Activated naive CD4-positive, alpha-beta T cell treated with anti-CD3 and anti-CD28 coated beads, Interleukin-2, amount 50 U/mL, for 72 hours (primary cell): Measurements from ENCODE around the gene CLASP1. TPM values are rescaled to one million over a fixed set of nuclear protein-coding genes. Genes with fewer than 3 reads are reported as not detected.

ENCODE experiments used
- ATAC-seq, 2 donors: fragments of 150-1000 bp; cut with Tn5 transposase; 2 replicates each; pipeline ENCODE4 v1.10.0; 2021; ENCODE audit warnings: mild to moderate bottlenecking in 2 of 2, moderate library complexity in 2 of 2
- DNase-seq, 2 donors: peaks; one replicate each; pipeline ENCODE4 v3.0.0; 2021 to 2022; ENCODE audit warnings: low spot score in 2 of 2
- H3K27ac Mint-ChIP-seq, 2 donors: one replicate each; pipeline ENCODE4 v1.8.0; 2022; ENCODE audit warnings: mild to moderate bottlenecking in 2 of 2, mixed read lengths in 2 of 2
- H3K36me3 Mint-ChIP-seq, 2 donors: one replicate each; pipeline ENCODE4 v1.8.0; 2022; ENCODE audit warnings: mixed read lengths in 2 of 2
- H3K9me3 Mint-ChIP-seq, 2 donors: one replicate each; pipeline ENCODE4 v1.8.0; 2022; ENCODE audit warnings: mixed read lengths in 2 of 2
- total RNA-seq, 2 donors: library from RNA; stranded (reverse); gene quantifications; one replicate each; pipeline ENCODE4 v1.2.3, GENCODE V29; 2022

CLASP1 gene
- total RNA-seq, 2 donors from 2014 or later: 82.3 to 98.6 TPM

DNA sequence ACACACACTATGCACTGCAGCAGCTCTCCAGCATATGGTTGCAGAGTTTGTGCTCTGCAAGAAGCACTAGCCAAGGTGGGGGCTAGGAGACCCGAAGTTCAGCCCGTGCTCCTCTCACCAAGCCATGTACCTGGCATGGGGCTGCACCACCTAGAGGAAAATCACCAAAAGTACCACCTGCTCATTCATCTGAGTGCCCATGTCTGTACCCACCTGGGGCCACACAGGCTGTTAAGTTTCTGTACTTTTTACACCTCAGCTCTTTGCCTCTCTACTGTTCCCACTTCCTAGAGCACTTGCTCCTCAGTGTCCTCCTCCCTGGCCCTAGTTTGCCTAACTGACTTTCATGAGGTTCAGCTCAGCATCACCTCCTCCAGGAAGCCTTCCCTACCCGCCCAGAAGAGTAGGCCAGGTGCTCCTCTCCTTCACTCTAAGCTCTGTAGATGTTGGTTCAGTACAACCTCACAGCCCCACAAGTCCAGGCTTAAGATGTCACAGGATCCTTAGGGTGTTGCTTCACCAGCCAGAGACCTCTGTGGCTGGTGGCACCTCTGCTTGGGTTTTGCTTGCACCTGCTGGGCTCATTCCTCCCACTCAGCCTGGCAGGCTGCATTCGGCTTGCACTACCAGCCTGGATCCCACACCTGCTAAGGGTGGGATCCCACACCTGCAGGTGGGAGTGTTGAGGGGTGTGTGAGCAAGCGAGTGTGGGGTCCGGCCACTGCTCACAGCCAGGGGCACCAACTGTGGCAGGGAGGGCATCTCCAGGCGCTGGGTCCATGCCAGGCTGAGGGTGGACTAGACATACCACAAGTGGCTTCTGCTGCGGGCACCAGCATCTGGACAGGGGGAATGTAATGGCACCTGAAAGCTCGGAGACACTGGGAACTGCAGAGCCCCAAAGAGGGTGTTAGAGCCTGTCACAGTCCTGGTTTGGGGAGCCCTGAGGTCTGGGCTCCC is 354.1 kb downstream of the CLASP1 start:
- Mint-ChIP-seq H3K36me3 (no peaks in the 10 kb centered on the region), H3K27ac (no peak overlapping the region), H3K9me3 (no peaks in the 10 kb centered on the region)
- ATAC-seq: no peak
- DNase-seq: no peak

DNA sequence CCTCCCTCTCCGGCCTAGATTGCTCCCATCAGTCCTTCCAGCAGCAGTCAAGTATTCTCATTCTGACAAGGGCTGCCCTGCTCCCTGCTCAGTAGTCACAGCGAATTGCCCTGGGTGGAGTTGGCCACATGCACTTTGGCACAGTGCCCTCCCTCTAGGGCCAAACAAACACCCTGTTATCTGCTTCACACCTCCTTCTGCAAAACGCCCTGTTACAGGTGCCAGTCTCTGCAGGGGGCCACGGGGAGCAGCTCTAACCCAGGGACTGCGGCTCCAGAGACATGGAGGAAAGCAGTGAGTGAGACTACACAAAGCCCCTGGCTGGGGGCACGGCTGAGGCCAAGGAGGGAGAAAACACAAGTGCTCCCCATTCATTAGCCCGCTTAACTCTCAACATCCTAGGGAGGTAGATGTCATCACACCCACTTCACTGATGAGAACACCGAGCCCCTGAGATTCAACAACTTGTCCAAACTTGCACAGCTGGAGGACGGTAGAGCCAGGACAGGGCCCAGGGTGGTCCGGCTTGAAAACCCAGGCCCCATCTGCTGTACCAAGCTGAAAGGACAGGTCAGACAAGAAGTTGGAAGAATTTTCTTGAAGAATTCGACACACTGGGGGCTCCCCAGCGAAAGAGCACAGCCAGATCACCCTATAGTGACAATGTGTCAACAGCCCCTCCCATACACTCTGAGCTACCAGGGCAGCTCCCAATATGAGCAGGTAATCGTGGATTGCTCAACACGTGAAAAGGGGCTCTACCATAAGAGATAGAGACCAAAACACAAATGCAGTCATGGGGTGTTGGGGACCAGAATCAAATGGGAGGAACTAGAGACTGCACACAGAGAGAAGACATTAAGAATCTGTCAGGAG is 355.6 kb downstream of the CLASP1 start:
- Mint-ChIP-seq H3K27ac (peak overlapping the region in 1 of 2 donors; percentile 15), H3K36me3 (no peaks in the 10 kb centered on the region), H3K9me3 (no peaks in the 10 kb centered on the region)
- DNase-seq (no peak), ATAC-seq (no peak)

DNA sequence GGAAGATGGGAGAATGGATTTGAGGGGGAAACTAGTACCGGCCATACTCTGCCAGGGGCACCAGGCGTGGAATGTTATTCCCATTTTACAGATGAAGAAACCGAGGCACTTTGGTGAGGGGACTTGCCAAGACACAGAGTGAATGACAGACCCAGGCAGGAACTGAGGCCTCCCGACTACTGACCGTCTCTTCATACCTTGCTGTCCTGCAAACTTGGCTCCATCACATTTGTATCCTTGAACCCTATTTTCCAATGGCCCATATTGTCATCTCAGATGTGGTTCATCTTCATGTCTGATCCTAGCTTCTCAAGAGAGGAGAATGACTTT is 358.0 kb downstream of the CLASP1 start:
- no peaks in the 10 kb centered on the region for H3K9me3 Mint-ChIP-seq
- H3K27ac Mint-ChIP-seq: no peak overlapping the region
- DNase-seq (no peak), ATAC-seq (no peak)
- no peaks in the 10 kb centered on the region for H3K36me3 Mint-ChIP-seq

DNA sequence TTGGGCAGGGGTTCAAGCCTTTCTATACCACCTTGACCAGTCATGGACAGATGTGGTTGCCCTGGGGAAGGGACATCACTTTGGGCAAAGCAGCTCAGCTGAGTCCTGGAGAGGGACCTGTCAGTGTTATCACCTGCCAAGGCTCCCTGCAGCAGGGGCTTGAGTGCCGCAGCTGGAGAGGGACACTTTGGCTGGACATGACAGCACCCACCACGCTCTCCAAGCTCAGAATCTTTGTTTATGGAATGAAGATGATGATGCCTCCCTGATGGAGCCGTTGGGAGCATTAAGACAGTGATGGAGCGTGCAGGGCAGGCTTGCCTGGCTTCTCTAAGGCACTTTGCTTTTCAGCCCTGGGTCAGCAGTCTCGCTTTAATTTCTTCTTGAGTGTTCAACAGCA is 360.0 kb downstream of the CLASP1 start:
- DNase-seq (no peak), ATAC-seq (no peak)
- Mint-ChIP-seq H3K36me3 (peaks cover 0 to under 1% of the 10 kb centered on the region in 2 donors), H3K27ac (no peak overlapping the region), H3K9me3 (no peaks in the 10 kb centered on the region)

DNA sequence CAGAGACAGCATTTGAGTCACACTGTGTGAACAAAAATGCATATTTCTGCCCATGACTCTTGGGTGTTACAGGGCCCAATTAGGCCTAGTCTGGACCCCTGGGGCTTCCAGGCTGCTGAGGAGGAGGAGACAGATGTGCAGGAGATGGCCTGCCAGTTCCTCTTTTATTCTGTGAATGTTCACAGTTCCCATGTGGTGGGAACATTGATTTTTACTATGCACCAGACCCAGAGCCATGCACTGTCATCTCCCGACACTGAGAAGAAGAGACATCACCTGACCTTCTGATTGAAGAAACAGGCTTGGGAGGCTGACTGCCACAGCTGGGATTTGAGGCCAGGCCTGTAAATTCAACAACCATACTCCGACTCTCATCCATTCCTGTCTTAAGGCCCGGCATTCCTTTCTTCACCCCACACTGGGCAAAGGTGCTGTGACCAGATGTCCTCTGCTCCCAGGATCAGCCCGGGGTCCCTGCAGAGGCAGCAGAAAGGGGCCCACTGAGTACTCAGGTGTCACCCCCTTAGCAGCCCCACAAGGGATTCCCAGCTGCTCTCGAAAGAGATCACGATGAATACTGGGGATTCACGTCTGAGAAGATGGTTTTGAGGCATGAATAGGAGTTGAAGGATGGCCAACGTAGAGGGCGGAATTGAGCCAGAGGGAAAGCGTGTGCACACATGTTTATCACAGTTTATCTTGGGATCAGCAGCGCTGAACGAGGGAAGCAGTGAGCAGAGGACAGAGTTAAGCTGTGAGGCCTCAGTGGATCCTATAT is 360.6 kb downstream of the CLASP1 start:
- Mint-ChIP-seq H3K9me3 (no peaks in the 10 kb centered on the region), H3K36me3 (peaks cover 0 to 6% of the 10 kb centered on the region in 2 donors), H3K27ac (no peak overlapping the region)
- no peak for ATAC-seq
- DNase-seq: no peak

DNA sequence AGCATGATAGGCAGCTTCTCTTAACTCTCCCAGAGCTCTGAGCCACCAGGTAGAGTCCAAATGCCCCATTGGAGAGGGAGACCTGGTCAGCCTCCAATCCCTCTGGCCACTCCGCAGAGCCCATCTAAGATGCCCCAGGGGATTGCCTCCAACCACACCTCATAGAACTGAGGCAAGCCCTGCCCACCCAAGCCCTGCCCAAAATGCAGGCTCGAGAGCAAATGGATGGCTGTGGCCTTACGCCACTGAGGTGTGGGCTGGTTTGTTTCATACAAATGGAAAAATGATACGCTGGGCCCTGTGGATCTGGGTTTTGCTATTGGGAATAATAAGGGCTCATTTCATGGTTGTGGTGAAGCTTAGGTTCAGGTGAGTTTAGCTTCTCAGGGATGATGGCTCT is 361.3 kb downstream of the CLASP1 start:
- no peak for DNase-seq
- H3K36me3 Mint-ChIP-seq: peaks cover 0 to 6% of the 10 kb centered on the region in 2 donors
- ATAC-seq: no peak
- H3K27ac Mint-ChIP-seq: no peak overlapping the region
- H3K9me3 Mint-ChIP-seq: no peaks in the 10 kb centered on the region

Other genes starting within 250 kb of the CLASP1 start
- gene RNU4ATAC, start 118.6 kb downstream of the CLASP1 start, total RNA-seq: not detected
- 100 to 1,000 TPM in 1 of 2 donors, 10 to 100 TPM in 1; 97.3 to 157 TPM for gene NIFK, start 87.4 kb upstream of the CLASP1 start, total RNA-seq
- gene TSN, start 106.2 kb upstream of the CLASP1 start, total RNA-seq: 10 to 100 TPM; 63.9 to 75.1 TPM